GM12892 (cell line): ENCODE results near the gene ERBB4.

Experiments
- DNase-seq: peaks from one replicate; pipeline ENCODE4 v3.0.0; 2011; ENCODE audit not compliant: insufficient read length
- FAIRE-seq: peaks from 2 replicates; lab custom pipeline; 2011; peaks lifted over from hg19 to GRCh38; lab: Jason Lieb, UNC
- POLR2A ChIP-seq: IDR thresholded peaks from 2 replicates; pipeline ENCODE4 v1.6.1; 2011; ENCODE audit warnings: low read depth, low read length, control low read depth
- POLR2AphosphoS5 ChIP-seq: IDR thresholded peaks from 2 replicates; pipeline ENCODE4 v1.6.1; 2011; ENCODE audit warnings: low read depth, low read length, control low read depth
- TAF1 ChIP-seq: IDR thresholded peaks from 2 replicates; pipeline ENCODE4 v1.6.1; 2011; ENCODE audit warnings: low read depth, mild to moderate bottlenecking, control low read depth, low read length, borderline replicate concordance

The ERBB4 gene

DNA sequence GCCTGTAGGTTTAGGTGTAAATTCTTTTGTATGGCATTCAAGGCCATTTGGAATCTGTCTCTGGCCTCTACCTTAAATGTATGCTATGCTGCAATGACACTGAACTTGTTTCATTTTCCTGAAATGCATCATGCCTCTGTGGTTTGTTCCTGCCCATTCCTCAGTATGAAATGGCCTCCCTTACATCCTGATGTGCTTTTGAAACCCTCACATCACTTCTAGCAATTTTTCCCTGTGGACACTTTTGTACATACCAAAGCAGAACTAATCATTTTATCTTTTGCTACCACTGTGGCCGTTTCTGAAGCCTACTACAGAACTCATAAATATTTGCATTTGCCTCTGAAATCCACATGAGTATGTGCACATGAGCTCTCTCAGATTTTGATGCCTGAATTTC, 557.2 kb downstream of the ERBB4 start:
- FAIRE-seq = no peak
- DNase-seq = no peak
- TF ChIP-seq POLR2AphosphoS5 (no peak), TAF1 (no peak), POLR2A (no peak)

- DNase-seq (no peak), FAIRE-seq (no peak)
- TF ChIP-seq TAF1 (no peak), POLR2AphosphoS5 (no peak), POLR2A (no peak)
These were observed 562.5 kb downstream of the ERBB4 start for GRCh38 chr2:211976076-211976475.

DNA sequence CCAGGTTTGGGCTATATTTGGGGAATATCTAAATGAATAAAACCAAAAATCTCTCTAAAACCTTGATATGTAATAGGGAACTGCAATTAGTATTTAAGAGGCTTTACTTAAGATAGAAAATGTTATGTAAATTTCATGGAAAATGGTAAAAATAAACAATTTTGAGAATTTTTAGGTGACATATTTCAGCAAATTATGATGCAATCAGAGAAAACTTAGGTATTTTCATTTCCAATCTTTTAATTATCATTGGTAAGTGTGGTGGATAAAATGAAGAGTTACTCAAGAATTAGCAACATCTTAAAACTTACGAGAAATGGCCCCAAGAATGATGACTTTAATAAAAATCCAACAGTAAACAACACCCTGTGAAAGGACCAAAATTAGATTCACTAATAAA, 571.4 kb downstream of the ERBB4 start:
- FAIRE-seq = no peak
- no peak for DNase-seq
- TF ChIP-seq POLR2AphosphoS5 (no peak), POLR2A (no peak), TAF1 (no peak)

DNA sequence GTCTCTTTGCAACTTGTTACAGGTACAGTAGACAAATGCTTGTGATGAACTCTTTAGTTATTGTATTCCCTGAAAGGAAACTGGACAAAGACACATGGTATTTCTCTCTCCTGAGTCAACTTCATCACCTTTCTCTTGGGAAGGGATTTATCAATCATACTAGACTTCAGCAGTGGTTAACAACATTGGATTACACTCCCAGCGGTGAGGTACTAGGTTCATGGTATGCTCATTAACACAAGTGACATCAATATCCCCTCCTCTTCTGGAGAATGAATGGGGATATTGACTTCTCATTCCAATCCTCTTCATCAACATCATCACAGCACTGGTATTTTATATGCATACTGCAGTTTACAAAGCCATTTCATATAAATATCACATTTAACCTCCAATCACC, 574.6 kb downstream of the ERBB4 start:
- TF ChIP-seq POLR2AphosphoS5 = no peak
- no peak for TF ChIP-seq TAF1
- TF ChIP-seq POLR2A = no peak
- no peak for FAIRE-seq

GRCh38 chr2:211957799-211958198, 580.8 kb downstream of the ERBB4 start:
- FAIRE-seq (no peak), DNase-seq (no peak)
- TF ChIP-seq TAF1 (no peak), POLR2AphosphoS5 (no peak), POLR2A (no peak)

More for the DNA sequence above, 574.6 kb downstream of the ERBB4 start:
- no peak for DNase-seq

GRCh38 chr2:211955648-211956047, 583.0 kb downstream of the ERBB4 start:
- DNase-seq (no peak), FAIRE-seq (no peak)
- TF ChIP-seq TAF1 = no peak
- no peak for TF ChIP-seq POLR2AphosphoS5
- TF ChIP-seq POLR2A = no peak

DNA sequence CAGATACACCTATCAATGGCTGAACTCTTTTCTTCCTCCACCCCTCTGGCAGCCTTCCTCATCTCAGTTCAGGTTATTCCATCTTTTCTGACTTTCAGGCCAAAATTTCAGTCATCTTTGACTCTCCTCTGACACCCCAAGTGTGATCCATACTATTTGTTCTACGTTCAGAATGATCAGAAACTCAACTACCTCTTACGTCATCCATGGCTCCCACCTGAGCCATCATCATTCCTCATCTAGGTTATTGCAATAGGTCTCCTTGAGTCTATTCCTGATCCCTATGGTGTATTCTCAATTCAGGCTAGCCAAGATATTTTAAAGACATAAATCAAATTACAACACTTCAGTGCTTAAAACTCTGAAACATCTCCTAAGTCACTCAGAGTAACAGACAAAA, 589.7 kb downstream of the ERBB4 start:
- DNase-seq (no peak), FAIRE-seq (peak; percentile 27)
- TF ChIP-seq POLR2A (no peak), POLR2AphosphoS5 (no peak), TAF1 (no peak)

DNA sequence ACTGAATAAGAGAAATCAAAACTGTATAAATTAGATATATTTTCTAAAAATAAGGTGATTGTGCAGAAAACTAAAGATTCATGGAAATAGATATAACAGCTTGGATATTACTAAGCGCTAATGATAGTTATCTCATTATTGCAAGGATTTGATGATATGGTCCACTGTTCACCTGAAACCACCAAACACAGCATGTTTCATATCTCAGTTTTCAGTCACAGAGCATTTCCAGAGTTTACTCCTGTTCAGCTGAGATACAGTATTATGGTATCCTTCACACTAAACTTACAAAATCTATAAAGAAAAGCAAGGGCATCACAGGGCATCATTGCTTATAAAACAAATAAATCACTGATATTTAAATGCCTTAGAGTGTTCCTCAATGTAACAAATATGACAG, 591.6 kb downstream of the ERBB4 start:
- FAIRE-seq (no peak), DNase-seq (no peak)
- TF ChIP-seq TAF1 = no peak

GRCh38 chr2:211944572-211944971, 594.0 kb downstream of the ERBB4 start:
- DNase-seq (no peak), FAIRE-seq (peak; percentile 81)
- TF ChIP-seq POLR2A (no peak), POLR2AphosphoS5 (no peak), TAF1 (no peak)

DNA sequence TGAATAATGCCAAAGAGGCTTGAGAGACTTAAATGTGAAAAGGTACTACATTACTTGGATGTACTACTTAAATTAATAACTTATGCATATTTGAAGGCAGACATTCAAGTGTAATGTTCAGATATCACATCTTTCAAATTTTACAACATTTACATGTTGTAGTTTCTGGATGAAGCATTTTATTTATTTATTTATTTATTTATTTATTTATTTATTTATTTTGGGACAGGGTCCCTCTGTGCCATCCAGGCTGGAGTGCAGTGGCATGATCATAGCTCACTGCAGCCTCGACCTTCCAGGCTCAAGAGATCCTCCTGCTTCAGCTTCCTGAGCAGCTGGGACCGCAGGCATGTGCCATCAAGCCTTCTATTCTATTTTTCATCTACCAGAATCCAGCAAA, 596.4 kb downstream of the ERBB4 start:
- DNase-seq (no peak), FAIRE-seq (no peak)
- TF ChIP-seq TAF1 (no peak), POLR2A (no peak), POLR2AphosphoS5 (no peak)

GRCh38 chr2:211941216-211941747, 597.3 kb downstream of the ERBB4 start:
- FAIRE-seq (no peak), DNase-seq (no peak)
- TF ChIP-seq POLR2A (no peak), POLR2AphosphoS5 (no peak), TAF1 (no peak)

GRCh38 chr2:211939177-211939576, 599.4 kb downstream of the ERBB4 start:
- no peak for DNase-seq
- TF ChIP-seq POLR2A (no peak), POLR2AphosphoS5 (no peak), TAF1 (no peak)
- FAIRE-seq = no peak

DNA sequence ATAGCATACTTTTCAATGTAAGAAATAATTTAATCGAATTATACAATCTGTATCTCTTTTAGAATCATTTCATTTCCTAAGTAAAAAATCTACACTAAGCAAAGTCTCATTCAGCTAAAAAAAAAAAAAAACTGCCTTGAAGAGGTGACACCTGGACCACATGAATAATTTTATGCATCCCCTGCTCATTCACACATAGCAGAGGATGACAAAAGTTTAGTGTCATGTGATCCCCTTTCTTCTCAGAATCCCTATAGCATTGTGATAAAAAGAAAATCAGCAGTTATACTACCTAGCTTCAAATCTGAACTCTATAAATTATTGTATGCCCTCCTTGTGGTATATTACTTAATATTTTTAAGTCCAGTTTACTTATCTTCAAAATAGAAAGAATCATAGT, 603.8 kb downstream of the ERBB4 start:
- no peak for FAIRE-seq
- DNase-seq = no peak

More for the DNA sequence above, 603.8 kb downstream of the ERBB4 start:
- TF ChIP-seq POLR2A = no peak
- TF ChIP-seq TAF1 = no peak
- TF ChIP-seq POLR2AphosphoS5 = no peak
